GM23338 (cell line): Measurements from ENCODE around the gene ANAPC7. TPM values are rescaled to one million over a fixed set of nuclear protein-coding genes. Genes with fewer than 3 reads are reported as not detected.
A peak's percentile ranks its signal among the peaks of the same experiment; 100 is the strongest.

ENCODE experiments used
- ATAC-seq: fragments of 200-7000 bp; cut with Tn5 transposase; 3 replicates; pipeline ENCODE4 v1.9.1; 2020
- DNase-seq: peaks from one replicate; pipeline ENCODE4 v3.0.0-alpha.2; 2015; ENCODE audit warnings: low spot score
- H2AFZ ChIP-seq: fragments of 200-600 bp; sonication (generic); 2 replicates; pipeline ENCODE4 v1.8.0; 2016; ENCODE audit warnings: antibody characterized with exemption, mild to moderate bottlenecking, moderate library complexity
- H3F3A ChIP-seq: fragments of 200-600 bp; sonication (generic); replicated peaks from 2 replicates; pipeline ENCODE4 v1.8.0; 2017; ENCODE audit warnings: antibody characterized with exemption, mixed run types, low read depth
- H3K27ac ChIP-seq: fragments of 200-600 bp; sonication (generic); 2 replicates; pipeline ENCODE4 v1.6.1; 2016; ENCODE audit warnings: low read depth
- H3K27me3 ChIP-seq: fragments of 200-600 bp; sonication (generic); 2 replicates; pipeline ENCODE4 v1.8.0; 2016; ENCODE audit warnings: mild to moderate bottlenecking, mixed run types, moderate library complexity; ENCODE audit not compliant: insufficient read depth
- H3K36me3 ChIP-seq: fragments of 200-600 bp; sonication (generic); 2 replicates; pipeline ENCODE4 v1.8.0; 2016; ENCODE audit warnings: mild to moderate bottlenecking; ENCODE audit not compliant: insufficient read depth
- H3K4me1 ChIP-seq: fragments of 200-600 bp; sonication (generic); 2 replicates; pipeline ENCODE4 v1.8.0; 2016; ENCODE audit warnings: mild to moderate bottlenecking, moderate library complexity; ENCODE audit not compliant: insufficient read depth
- H3K4me2 ChIP-seq: fragments of 200-600 bp; sonication (generic); 2 replicates; pipeline ENCODE4 v1.7.1; 2017; ENCODE audit warnings: mixed run types
- H3K4me3 ChIP-seq: fragments of 200-600 bp; sonication (generic); 2 replicates; pipeline ENCODE4 v1.6.1; 2016; ENCODE audit warnings: mixed run types
- H3K79me2 ChIP-seq: fragments of 200-600 bp; sonication (generic); replicated peaks from 2 replicates; pipeline ENCODE4 v1.8.0; 2017; ENCODE audit warnings: mild to moderate bottlenecking; ENCODE audit not compliant: insufficient read depth
- H3K9me2 ChIP-seq: fragments of 200-600 bp; sonication (generic); 2 replicates; pipeline ENCODE4 v1.8.0; 2017; ENCODE audit not compliant: insufficient read depth
- H4K20me1 ChIP-seq: fragments of 200-600 bp; sonication (generic); replicated peaks from 2 replicates; pipeline ENCODE4 v1.8.0; 2017; ENCODE audit warnings: mild to moderate bottlenecking; ENCODE audit not compliant: insufficient read depth
- H3K27ac Mint-ChIP-seq: 2 replicates; pipeline ENCODE4 v1.8.0; 2020; ENCODE audit warnings: inconsistent platforms, mild to moderate bottlenecking, moderate library complexity, mixed read lengths
- H3K27me3 Mint-ChIP-seq: 3 replicates; pipeline ENCODE4 v1.8.0; 2022; ENCODE audit warnings: low read depth, mild to moderate bottlenecking, moderate library complexity, mixed read lengths, inconsistent platforms; ENCODE audit not compliant: insufficient read depth, poor library complexity
- H3K36me3 Mint-ChIP-seq: 3 replicates; pipeline ENCODE4 v1.8.0; 2021; ENCODE audit warnings: low read depth, mild to moderate bottlenecking, inconsistent platforms, moderate library complexity, mixed read lengths
- H3K4me1 Mint-ChIP-seq: 3 replicates; pipeline ENCODE4 v1.8.0; 2020; ENCODE audit warnings: mild to moderate bottlenecking, inconsistent platforms, mixed read lengths
- H3K4me3 Mint-ChIP-seq: 3 replicates; pipeline ENCODE4 v1.8.0; 2021; ENCODE audit warnings: moderate library complexity, mild to moderate bottlenecking, inconsistent platforms, mixed read lengths
- H3K9me3 Mint-ChIP-seq: 3 replicates; pipeline ENCODE4 v1.8.0; 2020; ENCODE audit warnings: moderate library complexity, mild to moderate bottlenecking, inconsistent platforms, mixed read lengths
- CREB1 ChIP-seq: fragments of 250-450 bp; sonication (Bioruptor Pico); IDR thresholded peaks from 2 replicates; pipeline ENCODE4 v1.5.0; 2020; ENCODE audit warnings: low read depth, mild to moderate bottlenecking, moderate library complexity
- JUNB ChIP-seq: IDR thresholded peaks from one replicate; pipeline ENCODE4 v1.6.1; 2016; ENCODE audit warnings: antibody characterized with exemption; ENCODE audit not compliant: unreplicated experiment
- NANOG ChIP-seq: IDR thresholded peaks from 2 replicates; pipeline ENCODE4 v1.6.1; 2016; ENCODE audit warnings: antibody characterized with exemption, borderline replicate concordance
- POLR2AphosphoS5 ChIP-seq: IDR thresholded peaks from 2 replicates; pipeline ENCODE4 v1.6.1; 2016; ENCODE audit warnings: antibody characterized with exemption, low read depth
- STAT1 ChIP-seq: IDR thresholded peaks from one replicate; pipeline ENCODE4 v1.6.1; 2016; ENCODE audit warnings: antibody characterized with exemption; ENCODE audit not compliant: unreplicated experiment
- polyA plus RNA-seq: library from polyadenylated mRNA; unstranded; fragments of >200 nt; fragmentation: Nextera tagmentation; extraction: Ambion mirVana; gene quantifications from 2 replicates; pipeline ENCODE4 v1.2.1, GENCODE V29; 2016
- total RNA-seq: library from RNA; depleted of rRNA; stranded (reverse); fragments of >200 nt; shearing (Covaris generic); gene quantifications from 2 replicates; pipeline ENCODE4 v1.2.3, GENCODE V29; 2014
- TF ChIP-seq, protein P1 (sequence below): IDR thresholded peaks from 2 replicates; pipeline ENCODE4 v1.6.1; 2016; ENCODE audit warnings: antibody characterized with exemption
- TF ChIP-seq, protein P2 (sequence below), 2 experiments: fragments of 200-600 bp in 1 of 2; sonication (generic) in 1 of 2; conservative IDR thresholded peaks; 2 replicates each; pipeline versions ENCODE4 v1.5.1 to v1.6.1; 2016 to 2017; ENCODE audit warnings: antibody characterized with exemption in 2 of 2, low read depth in 2 of 2, mild to moderate bottlenecking in 2 of 2, moderate library complexity in 1 of 2
- TF ChIP-seq, protein P3 (sequence below): IDR thresholded peaks from one replicate; pipeline ENCODE4 v1.6.1; 2018; ENCODE audit warnings: antibody characterized with exemption; ENCODE audit not compliant: unreplicated experiment
- TF ChIP-seq, protein P4 (sequence below): fragments of 250-450 bp; sonication (Bioruptor Pico); IDR thresholded peaks from 2 replicates; pipeline ENCODE4 v1.5.0; 2020; ENCODE audit warnings: mild to moderate bottlenecking, moderate library complexity

The ANAPC7 gene
- total and polyA plus RNA-seq, 2 experiments from 2014 or later: 71.0 to 99.3 TPM

DNA sequence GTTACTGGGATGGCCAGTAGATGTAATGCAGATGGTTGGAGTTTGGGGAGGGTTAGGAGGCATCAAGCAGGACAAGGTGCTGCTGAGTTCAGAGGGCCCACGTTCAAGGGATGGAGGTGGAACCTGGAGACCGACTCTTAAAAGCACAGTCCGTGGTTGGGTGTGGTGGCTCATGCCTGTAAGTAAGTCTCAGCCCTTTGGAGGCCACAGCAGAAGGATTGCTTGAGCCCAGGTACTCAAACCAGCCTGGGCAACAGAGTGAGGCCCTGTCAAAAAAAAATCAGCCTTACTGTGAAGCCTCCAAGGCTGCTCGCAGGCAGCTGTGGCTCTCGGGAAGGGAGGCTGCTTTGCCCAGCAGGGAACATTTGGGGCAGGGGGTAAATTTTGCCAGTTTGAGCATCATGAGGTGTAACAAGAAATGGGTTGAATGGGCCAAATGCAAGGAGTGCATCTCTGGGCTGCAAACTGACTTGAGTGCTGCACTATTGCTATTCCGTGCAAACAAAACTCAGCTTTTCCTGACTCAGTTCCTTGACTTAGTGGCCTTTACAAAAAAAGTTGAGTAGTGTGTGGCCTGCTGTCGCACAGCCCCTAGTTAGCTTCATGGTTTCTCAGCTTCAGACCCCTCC, 55.0 kb downstream of the ANAPC7 start:
- H3K27ac ChIP-seq: 0 out of 2 replicates have a peak overlapping the region, but pooled peaks have one; percentile 32
- ATAC-seq (no peak), DNase-seq (no peak)
- H3K36me3 ChIP-seq: peaks cover 44% of the 10 kb centered on the region
- Mint-ChIP-seq H3K4me1 (no peaks in the 10 kb centered on the region), H3K27me3 (peaks cover 17% of the 10 kb centered on the region), H3K9me3 (no peaks in the 10 kb centered on the region), H3K4me3 (no peak overlapping the region), H3K36me3 (peaks cover 70% of the 10 kb centered on the region), H3K27ac (no peak overlapping the region)
- H4K20me1 ChIP-seq: peaks cover 38% of the 10 kb centered on the region
- H3K9me2 ChIP-seq: no peaks in the 10 kb centered on the region
- no peaks in the 10 kb centered on the region for H3K79me2 ChIP-seq
- peaks cover 30% of the 10 kb centered on the region for H3F3A ChIP-seq
- H2AFZ ChIP-seq: no peak overlapping the region
- no peak overlapping the region for H3K4me2 ChIP-seq
- no peaks in the 10 kb centered on the region for H3K27me3 ChIP-seq
- H3K4me1 ChIP-seq: no peaks in the 10 kb centered on the region; the same call in 1 of the 2 replicates
- TF ChIP-seq NANOG (no peak), STAT1 (no peak)
- H3K4me3 ChIP-seq: no peak overlapping the region

DNA sequence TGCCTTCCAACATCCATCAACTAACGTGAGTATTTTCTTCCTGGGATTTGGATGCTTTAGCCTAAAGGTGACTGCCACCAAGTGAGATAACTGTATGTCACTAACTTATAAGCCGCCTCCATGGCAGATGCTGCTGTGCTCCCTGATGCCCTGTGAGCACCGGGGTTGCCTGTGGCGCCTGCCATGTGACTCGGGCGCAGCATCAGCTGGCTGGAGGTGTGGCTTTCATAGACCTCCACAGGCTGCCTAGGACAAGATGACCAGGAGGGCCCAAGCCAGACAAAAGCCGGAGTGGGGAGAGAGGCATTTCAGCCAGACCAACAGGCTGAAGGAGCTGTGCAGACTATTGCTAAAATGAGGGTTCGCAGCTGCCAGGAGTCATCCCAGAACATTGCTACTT, 55.7 kb downstream of the ANAPC7 start:
- peaks cover 51% of the 10 kb centered on the region for H3K36me3 ChIP-seq
- H3K4me2 ChIP-seq: no peak overlapping the region
- H3K9me2 ChIP-seq: no peaks in the 10 kb centered on the region
- peaks cover 40% of the 10 kb centered on the region for H4K20me1 ChIP-seq
- peaks cover 26% of the 10 kb centered on the region for H3F3A ChIP-seq
- peaks cover 17% of the 10 kb centered on the region for H3K27me3 Mint-ChIP-seq
- ATAC-seq (no peak), DNase-seq (no peak)
- H3K27ac Mint-ChIP-seq: no peak overlapping the region
- no peaks in the 10 kb centered on the region for H3K79me2 ChIP-seq
- H3K4me3 ChIP-seq: no peak overlapping the region
- no peaks in the 10 kb centered on the region; the same call in 1 of the 2 replicates for H3K4me1 ChIP-seq
- H3K27ac ChIP-seq: no peak overlapping the region
- H3K4me1 Mint-ChIP-seq: no peaks in the 10 kb centered on the region
- no peaks in the 10 kb centered on the region for H3K27me3 ChIP-seq
- no peaks in the 10 kb centered on the region for H3K9me3 Mint-ChIP-seq
- no peak overlapping the region for H3K4me3 Mint-ChIP-seq
- H3K36me3 Mint-ChIP-seq: peaks cover 78% of the 10 kb centered on the region
- no peak overlapping the region for H2AFZ ChIP-seq
- TF ChIP-seq, protein P1, sequence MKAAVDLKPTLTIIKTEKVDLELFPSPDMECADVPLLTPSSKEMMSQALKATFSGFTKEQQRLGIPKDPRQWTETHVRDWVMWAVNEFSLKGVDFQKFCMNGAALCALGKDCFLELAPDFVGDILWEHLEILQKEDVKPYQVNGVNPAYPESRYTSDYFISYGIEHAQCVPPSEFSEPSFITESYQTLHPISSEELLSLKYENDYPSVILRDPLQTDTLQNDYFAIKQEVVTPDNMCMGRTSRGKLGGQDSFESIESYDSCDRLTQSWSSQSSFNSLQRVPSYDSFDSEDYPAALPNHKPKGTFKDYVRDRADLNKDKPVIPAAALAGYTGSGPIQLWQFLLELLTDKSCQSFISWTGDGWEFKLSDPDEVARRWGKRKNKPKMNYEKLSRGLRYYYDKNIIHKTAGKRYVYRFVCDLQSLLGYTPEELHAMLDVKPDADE: no peak
- no peak for TF ChIP-seq STAT1
- TF ChIP-seq CREB1 (CRISPR knock-in tag): no peak
- TF ChIP-seq JUNB: no peak
- TF ChIP-seq POLR2AphosphoS5: no peak
- TF ChIP-seq, protein P2, sequence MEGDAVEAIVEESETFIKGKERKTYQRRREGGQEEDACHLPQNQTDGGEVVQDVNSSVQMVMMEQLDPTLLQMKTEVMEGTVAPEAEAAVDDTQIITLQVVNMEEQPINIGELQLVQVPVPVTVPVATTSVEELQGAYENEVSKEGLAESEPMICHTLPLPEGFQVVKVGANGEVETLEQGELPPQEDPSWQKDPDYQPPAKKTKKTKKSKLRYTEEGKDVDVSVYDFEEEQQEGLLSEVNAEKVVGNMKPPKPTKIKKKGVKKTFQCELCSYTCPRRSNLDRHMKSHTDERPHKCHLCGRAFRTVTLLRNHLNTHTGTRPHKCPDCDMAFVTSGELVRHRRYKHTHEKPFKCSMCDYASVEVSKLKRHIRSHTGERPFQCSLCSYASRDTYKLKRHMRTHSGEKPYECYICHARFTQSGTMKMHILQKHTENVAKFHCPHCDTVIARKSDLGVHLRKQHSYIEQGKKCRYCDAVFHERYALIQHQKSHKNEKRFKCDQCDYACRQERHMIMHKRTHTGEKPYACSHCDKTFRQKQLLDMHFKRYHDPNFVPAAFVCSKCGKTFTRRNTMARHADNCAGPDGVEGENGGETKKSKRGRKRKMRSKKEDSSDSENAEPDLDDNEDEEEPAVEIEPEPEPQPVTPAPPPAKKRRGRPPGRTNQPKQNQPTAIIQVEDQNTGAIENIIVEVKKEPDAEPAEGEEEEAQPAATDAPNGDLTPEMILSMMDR (conservative IDR thresholded peaks at IDR 0.05; ENCODE audit: low read depth in 2 of 2): no peak
- TF ChIP-seq, protein P3, sequence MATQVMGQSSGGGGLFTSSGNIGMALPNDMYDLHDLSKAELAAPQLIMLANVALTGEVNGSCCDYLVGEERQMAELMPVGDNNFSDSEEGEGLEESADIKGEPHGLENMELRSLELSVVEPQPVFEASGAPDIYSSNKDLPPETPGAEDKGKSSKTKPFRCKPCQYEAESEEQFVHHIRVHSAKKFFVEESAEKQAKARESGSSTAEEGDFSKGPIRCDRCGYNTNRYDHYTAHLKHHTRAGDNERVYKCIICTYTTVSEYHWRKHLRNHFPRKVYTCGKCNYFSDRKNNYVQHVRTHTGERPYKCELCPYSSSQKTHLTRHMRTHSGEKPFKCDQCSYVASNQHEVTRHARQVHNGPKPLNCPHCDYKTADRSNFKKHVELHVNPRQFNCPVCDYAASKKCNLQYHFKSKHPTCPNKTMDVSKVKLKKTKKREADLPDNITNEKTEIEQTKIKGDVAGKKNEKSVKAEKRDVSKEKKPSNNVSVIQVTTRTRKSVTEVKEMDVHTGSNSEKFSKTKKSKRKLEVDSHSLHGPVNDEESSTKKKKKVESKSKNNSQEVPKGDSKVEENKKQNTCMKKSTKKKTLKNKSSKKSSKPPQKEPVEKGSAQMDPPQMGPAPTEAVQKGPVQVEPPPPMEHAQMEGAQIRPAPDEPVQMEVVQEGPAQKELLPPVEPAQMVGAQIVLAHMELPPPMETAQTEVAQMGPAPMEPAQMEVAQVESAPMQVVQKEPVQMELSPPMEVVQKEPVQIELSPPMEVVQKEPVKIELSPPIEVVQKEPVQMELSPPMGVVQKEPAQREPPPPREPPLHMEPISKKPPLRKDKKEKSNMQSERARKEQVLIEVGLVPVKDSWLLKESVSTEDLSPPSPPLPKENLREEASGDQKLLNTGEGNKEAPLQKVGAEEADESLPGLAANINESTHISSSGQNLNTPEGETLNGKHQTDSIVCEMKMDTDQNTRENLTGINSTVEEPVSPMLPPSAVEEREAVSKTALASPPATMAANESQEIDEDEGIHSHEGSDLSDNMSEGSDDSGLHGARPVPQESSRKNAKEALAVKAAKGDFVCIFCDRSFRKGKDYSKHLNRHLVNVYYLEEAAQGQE: no peak
- TF ChIP-seq, protein P4, sequence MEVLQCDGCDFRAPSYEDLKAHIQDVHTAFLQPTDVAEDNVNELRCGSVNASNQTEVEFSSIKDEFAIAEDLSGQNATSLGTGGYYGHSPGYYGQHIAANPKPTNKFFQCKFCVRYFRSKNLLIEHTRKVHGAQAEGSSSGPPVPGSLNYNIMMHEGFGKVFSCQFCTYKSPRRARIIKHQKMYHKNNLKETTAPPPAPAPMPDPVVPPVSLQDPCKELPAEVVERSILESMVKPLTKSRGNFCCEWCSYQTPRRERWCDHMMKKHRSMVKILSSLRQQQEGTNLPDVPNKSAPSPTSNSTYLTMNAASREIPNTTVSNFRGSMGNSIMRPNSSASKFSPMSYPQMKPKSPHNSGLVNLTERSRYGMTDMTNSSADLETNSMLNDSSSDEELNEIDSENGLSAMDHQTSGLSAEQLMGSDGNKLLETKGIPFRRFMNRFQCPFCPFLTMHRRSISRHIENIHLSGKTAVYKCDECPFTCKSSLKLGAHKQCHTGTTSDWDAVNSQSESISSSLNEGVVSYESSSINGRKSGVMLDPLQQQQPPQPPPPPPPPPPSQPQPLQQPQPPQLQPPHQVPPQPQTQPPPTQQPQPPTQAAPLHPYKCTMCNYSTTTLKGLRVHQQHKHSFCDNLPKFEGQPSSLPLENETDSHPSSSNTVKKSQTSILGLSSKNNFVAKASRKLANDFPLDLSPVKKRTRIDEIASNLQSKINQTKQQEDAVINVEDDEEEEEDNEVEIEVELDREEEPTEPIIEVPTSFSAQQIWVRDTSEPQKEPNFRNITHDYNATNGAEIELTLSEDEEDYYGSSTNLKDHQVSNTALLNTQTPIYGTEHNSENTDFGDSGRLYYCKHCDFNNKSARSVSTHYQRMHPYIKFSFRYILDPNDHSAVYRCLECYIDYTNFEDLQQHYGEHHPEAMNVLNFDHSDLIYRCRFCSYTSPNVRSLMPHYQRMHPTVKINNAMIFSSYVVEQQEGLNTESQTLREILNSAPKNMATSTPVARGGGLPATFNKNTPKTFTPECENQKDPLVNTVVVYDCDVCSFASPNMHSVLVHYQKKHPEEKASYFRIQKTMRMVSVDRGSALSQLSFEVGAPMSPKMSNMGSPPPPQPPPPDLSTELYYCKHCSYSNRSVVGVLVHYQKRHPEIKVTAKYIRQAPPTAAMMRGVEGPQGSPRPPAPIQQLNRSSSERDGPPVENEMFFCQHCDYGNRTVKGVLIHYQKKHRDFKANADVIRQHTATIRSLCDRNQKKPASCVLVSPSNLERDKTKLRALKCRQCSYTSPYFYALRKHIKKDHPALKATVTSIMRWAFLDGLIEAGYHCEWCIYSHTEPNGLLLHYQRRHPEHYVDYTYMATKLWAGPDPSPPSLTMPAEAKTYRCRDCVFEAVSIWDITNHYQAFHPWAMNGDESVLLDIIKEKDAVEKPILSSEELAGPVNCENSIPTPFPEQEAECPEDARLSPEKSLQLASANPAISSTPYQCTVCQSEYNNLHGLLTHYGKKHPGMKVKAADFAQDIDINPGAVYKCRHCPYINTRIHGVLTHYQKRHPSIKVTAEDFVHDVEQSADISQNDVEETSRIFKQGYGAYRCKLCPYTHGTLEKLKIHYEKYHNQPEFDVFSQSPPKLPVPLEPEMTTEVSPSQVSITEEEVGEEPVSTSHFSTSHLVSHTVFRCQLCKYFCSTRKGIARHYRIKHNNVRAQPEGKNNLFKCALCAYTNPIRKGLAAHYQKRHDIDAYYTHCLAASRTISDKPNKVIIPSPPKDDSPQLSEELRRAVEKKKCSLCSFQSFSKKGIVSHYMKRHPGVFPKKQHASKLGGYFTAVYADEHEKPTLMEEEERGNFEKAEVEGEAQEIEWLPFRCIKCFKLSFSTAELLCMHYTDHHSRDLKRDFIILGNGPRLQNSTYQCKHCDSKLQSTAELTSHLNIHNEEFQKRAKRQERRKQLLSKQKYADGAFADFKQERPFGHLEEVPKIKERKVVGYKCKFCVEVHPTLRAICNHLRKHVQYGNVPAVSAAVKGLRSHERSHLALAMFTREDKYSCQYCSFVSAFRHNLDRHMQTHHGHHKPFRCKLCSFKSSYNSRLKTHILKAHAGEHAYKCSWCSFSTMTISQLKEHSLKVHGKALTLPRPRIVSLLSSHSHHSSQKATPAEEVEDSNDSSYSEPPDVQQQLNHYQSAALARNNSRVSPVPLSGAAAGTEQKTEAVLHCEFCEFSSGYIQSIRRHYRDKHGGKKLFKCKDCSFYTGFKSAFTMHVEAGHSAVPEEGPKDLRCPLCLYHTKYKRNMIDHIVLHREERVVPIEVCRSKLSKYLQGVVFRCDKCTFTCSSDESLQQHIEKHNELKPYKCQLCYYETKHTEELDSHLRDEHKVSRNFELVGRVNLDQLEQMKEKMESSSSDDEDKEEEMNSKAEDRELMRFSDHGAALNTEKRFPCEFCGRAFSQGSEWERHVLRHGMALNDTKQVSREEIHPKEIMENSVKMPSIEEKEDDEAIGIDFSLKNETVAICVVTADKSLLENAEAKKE (CRISPR knock-in tag): no peak
